Non-pigmented ciliary epithelial cell (primary cell): ENCODE data around the gene FTCDNL1.

ENCODE experiments used
- DNase-seq: peaks from one replicate; pipeline ENCODE4 v3.0.0-alpha.2; 2010; ENCODE audit warnings: low read depth

FTCDNL1 gene

DNA sequence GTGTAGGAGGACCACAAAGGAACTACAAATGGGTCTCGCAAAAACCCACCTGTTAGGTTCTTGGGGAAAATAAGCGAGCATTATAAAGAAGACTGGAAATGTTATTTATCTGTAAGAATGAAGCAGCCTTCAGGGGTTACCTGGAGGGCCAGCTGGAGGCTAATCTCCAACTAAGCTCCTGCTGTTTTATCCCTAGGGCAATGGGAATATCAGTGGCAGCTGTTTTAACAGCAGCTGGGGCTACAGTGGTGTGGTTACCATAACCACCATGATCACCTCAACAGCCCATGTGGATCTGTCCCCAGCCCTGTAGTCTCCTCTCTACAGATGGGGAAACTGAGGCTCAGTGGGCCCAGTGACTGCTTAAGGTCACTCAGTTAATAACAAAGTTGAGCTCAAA is 108.1 kb downstream of the FTCDNL1 start:
- no peak for DNase-seq

DNA sequence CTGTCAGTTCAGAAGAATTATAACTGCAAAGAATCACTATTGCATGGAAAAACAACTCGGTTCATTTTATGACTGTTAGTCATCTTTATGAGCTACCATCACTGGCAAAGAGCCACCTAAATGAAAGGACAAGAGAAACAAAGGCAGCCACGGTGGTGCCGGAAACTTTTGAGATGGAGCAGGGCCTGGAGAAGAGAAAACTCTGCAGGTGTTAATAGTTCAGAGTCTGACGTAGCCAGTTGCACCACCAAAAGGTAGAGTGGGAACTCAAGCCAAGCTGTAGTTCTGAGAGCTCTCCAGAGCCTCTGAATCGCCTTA is 110.9 kb downstream of the FTCDNL1 start:
- DNase-seq, result no peak

DNA sequence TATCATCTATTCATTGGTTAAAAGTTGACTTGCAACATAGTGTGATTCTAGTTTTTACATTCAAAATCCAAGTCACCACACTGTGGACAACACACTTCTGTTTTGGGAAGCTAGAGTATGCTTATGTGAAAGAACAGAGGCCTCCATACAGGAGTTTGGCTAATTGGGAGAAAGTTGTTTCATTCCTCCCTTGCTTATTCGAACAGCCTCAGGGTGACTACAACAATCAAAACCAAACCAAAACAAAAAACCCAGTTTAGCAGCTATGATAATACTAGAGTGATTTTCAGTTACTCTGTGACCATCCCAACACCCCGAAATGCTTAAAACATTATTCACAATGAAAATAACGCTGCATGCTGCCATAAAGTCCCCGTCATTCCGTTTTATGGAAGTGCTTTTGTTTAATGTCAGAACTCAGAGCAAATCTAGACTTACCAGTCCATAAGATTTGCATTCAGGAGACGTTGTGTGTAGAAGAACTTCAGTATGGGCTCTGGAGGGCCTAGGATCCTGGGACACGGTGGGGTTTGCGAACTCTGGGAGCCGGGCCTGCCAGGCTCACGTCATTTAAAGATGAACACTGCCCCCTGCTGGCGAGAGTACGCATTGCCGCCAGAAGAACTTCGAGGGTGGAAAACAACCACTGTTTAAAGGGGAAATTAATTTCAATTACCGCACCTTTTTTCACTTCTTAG is 111.4 kb downstream of the FTCDNL1 start:
- DNase-seq, result no peak

DNA sequence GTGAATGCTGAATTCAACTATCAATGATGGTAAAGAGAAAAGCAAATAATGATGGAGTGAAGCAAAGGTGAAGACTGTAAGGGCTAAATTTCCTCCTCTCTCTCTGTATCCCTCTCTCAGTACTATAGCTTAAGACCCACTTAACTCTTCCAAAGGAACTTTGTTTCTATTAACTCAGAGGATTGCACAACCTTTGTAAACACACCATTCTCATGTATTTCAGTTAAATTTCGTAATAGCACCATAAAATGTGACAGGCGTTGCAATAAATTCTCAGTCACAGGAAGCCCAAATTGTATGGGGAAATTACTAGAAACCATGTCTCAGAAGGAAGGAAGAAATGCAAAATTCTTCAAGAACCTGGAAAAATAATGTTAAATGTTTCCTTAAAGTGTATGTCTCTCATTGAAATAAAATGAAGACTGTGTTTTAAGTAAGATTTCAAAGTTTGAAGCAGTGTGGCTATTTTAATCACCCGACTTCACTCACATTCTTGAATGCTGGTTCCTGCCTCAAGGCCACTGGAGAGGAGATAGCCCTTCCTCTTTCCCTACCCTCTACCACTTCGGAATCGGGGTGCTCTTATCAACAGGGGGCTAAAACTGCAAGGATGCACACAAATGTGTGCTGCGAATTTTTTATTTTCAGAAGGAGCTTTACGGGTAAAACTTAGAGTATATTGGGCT is 112.1 kb downstream of the FTCDNL1 start:
- no peak for DNase-seq

DNA sequence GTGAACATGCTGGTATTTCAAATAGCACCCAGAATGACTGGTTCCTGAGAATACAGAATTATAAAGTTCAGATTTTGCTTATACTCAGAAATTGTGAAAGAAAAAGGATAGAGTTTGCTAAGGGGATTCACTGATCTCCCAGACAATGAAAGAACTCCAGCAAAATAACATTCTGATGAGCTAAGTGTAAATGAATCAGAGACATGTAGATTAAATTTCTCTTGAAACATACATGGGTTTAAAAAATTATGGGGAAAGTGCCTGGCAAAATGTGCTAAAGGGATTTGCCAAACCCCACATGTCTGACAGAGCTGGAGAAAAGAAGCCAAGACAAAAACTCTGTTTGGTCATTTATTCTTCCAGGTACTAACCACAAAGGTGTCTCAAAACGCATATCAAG is 116.3 kb downstream of the FTCDNL1 start:
- DNase-seq, result no peak

DNA sequence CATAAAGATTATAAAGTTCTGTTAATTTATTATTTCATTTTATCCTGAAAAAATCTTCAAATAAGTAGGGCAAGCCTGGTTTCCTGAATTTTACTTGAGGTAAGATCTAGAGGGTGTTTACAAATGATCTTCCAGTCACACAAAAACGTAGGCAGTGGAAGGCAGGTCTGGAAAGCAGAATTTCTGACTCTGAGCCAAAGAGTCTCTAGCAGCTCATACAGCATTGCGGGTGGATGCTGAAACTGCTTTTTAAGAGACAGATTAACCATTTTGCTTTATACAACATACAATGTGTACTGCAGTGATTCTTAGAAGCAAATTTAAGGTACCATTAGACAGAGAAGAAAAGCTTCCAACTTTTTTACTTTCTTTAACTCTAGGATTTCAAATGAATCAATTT is 117.0 kb downstream of the FTCDNL1 start:
- no peak for DNase-seq

DNA sequence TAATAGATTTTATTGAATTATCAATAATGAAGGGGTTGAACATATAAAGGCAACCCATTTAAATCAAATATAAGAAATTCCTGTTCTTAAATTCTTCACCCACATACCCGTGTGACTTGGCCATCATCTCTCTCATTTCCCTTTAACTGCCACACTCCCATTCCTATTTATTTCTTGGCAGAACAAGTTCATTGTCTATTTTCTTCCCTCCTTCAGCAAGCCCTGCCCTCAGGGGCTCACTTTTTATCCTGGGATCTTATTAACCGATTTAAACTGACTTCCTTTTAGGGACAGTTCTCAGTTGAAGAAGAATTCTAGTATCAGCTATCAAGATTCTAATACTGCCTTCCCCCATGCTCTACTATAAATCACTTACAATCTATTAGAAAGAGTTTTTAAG is 123.2 kb downstream of the FTCDNL1 start:
- no peak for DNase-seq

DNA sequence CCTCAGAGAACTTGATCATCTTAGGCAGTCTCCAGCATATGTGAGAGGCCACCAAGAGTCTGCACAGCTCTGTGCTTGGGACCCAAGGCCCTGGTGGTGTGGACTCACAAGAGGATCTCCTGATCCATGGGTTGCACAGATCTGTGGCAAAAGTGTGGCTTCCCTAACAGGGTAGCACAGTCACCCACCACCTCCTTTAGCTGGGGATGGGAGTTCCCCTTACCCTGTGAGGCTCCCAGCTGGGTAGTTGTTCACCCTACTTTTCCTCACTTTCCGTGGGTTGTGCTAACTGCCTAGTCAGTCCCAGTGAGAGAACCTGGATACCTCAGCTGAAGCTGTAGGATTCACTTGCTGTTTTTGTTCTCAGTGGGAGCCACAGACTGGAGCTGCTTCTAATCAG is 123.7 kb downstream of the FTCDNL1 start:
- DNase-seq, result no peak

DNA sequence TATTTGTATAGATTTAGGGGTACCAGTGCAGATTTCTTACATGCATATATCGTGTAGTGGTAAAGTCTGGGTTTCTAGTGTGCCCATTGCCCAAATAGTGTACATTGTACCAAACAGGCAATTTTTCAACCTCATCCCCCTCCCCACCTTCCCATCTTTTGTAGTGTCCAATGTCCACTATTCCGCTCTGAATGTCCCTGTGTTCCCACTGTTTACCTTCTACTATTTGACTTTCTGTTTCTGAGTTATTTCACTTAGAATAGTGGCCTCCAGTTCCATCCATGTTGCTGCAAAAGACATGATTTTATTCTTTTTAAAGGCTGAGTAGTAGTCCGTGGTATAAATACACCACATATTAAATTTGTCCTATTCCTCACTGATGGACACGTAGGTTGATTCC is 132.9 kb downstream of the FTCDNL1 start:
- DNase-seq, result no peak

DNA sequence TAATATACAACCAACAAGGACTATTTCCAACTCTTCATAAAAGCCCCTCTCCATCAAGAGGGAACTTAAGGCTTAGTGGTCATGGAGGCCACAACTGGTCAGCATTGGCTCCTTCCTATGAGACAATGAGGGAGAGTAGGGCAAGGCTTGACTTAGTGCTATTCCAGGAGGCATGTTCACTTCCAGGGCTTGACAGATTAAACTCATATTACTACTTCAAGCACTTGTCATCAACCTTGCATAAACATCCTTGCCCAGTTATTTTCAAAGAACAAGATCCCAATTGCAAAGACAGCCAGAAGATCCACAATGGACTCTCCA is 133.4 kb downstream of the FTCDNL1 start:
- no peak for DNase-seq

DNA sequence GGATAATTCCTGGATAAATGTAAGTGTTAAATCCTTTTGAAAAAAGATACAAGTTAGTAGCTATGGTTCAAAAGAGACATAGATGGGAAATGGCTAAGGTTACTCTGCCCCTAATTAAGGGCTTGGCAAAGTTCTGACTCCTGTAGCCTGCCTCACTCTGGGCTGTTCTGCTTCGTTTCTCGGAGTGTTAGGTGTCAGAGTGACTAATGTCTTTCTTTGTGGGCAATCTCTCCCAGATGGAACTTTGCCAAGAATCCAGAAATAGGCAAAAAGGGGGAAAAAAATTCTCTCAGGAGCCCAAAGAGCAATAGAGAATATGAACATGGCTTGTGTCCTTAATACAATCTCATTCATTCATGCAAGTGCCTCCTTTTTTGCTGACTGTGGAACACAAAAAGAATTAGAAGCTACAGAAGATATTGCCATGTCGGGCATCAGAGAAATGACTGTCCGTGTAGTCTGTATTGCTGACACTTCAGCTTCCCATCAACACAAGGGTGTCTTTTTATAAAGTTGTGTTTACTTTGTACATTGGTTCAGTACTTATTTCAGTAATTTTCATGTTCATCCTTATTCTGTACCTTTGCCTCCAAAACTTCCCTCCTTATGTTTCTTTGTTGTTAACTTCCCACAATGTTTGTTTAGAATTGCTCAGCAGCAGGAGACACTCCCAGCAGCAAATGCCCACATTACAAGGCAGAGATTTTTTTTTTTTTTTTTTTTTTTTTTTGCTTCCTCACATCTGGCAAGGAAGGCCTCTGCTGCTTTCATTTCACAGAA is 134.0 kb downstream of the FTCDNL1 start:
- no peak for DNase-seq

DNA sequence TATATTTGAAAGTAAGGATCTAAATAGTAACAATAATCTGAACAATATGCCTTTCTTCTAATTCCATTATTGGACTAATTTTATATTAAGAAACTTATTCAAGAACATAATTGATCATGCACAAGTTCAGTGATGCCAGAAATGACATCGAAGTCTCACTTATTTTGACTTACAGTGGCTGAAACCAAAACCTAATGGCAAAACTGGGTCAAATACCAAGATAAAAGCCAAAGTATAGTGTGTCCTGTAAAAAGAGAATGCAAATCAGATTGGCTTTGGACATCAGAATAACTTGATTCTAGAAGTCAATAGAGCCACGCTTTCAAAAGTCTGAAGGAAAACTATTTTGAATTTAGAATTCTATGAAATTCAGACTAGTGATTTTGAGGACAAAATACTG is 137.2 kb downstream of the FTCDNL1 start:
- DNase-seq, result no peak

DNA sequence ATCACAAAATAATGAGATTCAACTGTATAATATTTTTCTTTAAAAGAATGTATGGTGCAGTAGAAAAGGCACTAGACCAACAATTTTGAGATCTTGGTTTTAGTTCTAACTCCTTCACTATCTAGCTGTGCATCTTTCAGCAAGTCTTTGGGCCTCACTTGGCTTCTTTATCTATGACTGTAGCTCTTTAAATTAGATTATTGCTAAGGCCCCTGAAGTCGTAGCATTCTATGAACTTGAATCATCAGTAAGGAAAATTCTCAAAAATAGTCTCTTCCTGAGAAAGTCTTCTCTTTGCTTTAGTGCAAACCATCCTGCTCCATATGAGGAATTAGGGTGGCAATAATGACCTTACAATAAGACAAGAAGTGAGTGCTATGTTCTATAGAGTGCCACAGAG is 140.4 kb downstream of the FTCDNL1 start:
- DNase-seq, result no peak
